ENCODE measurements around the gene RBM12. TPM values are rescaled to one million over a fixed set of nuclear protein-coding genes. Genes with fewer than 3 reads are reported as not detected.
"Not testable (repeated sequence)": the region's sequence is repeated elsewhere in the genome, so short reads cannot be mapped to it uniquely, and the experiment has no call there.

The RBM12 gene
- total and polyA plus RNA-seq, 2 experiments from 2014 or later, result 18.5 to 36.0 TPM

DNA sequence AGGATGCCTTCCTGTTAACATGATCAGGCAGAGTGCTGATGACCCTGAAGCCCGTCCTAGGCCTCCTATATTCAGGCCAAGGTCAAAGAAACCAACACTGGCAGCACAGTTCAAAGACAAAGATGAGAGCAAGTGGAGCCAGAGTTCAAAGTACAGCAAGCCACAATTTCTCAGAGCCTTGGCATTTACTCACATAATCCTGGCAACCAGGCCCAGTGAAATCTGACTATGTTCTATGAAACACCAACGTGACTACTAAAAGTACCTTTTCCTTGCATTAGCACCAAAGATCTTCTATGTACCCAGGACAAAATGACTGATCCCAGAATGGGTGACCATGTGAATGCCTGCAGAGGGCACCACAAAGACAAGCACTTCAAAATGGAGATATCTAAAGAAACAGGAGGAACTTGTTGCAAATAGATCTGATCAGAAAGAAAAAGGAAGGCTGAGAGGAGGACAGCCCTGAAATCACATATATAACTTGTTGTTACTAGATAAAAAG lies 30.6 kb upstream of the RBM12 start:
- WGBS, 2 experiments (ENCODE audit: low coverage in 1 of 2, low lambda C conversion rate in 2 of 2, missing lambda C conversion rate in 2 of 2), result 55 to 63% methylated on average over 2 of the region's 2 CpGs
- Histone ChIP-seq H3K9me2 (ENCODE audit: insufficient read depth) (no peaks in the 10 kb centered on the region), H3K27ac (no peak overlapping the region), H3K4me2 (ENCODE audit: unreplicated experiment) (no peak overlapping the region), H3K9me3 (ENCODE audit: low read depth) (no peaks in the 10 kb centered on the region), H3K4me3 (no peak overlapping the region), H2AFZ (no peak overlapping the region), H3K4me1 (ENCODE audit: insufficient read depth) (peaks cover 8% of the 10 kb centered on the region), H3K9ac (no peak overlapping the region), H3F3A (ENCODE audit: insufficient read depth) (peaks cover 9% of the 10 kb centered on the region), H3K27me3 (replicated peaks; ENCODE audit: insufficient read depth) (no peaks in the 10 kb centered on the region), H4K20me1 (ENCODE audit: insufficient read depth) (no peaks in the 10 kb centered on the region), H3K79me2 (ENCODE audit: insufficient read depth) (peaks cover 38% of the 10 kb centered on the region), H3K36me3 (ENCODE audit: low read depth) (0 out of 2 replicates have a peak, but pooled peaks cover under 1% of the 10 kb centered on the region)
- in situ Hi-C loops (cut with MboI), result no loop called here
- DNase-seq, result no peak
- TF ChIP-seq EZH2 (IDR thresholded peaks at IDR 0.05; ENCODE audit: insufficient read depth, poor library complexity, severe bottlenecking), result no peak
- no peak for TF ChIP-seq EZH2phosphoT487 (IDR thresholded peaks at IDR 0.05; ENCODE audit: insufficient read depth, low read depth)

DNA sequence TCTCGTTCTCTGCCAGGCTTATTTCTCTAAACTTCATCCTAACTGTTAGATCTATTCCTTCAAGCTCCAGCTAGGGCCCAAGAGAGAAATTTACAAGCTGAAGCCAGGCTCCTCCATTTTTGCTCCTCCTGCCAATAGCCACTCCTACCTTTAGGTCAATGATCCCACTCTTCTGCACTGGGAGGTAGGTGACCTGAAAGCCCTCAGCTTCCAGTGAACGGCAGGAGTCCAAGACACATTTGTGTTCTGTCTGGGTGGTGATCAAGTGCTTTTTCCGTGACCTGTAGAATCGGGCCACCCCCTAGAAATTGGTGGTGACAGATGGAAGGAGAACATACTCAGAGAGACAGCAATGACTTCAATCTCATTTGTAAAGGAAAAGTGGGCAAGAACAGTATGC lies 25.6 kb upstream of the RBM12 start:
- no peak for DNase-seq
- Histone ChIP-seq H3K27ac (no peak overlapping the region), H3K9me2 (ENCODE audit: insufficient read depth) (no peaks in the 10 kb centered on the region), H4K20me1 (ENCODE audit: insufficient read depth) (no peaks in the 10 kb centered on the region), H3K4me2 (ENCODE audit: unreplicated experiment) (no peak overlapping the region), H3K36me3 (ENCODE audit: low read depth) (peaks cover 8% of the 10 kb centered on the region), H3K27me3 (replicated peaks; ENCODE audit: insufficient read depth) (no peaks in the 10 kb centered on the region), H2AFZ (no peak overlapping the region), H3K9me3 (ENCODE audit: low read depth) (no peaks in the 10 kb centered on the region), H3K9ac (no peak overlapping the region), H3K4me3 (no peak overlapping the region), H3K4me1 (ENCODE audit: insufficient read depth) (no peaks in the 10 kb centered on the region), H3F3A (ENCODE audit: insufficient read depth) (no peaks in the 10 kb centered on the region), H3K79me2 (ENCODE audit: insufficient read depth) (0 out of 2 replicates have a peak, but pooled peaks cover 4% of the 10 kb centered on the region)
- WGBS, 2 experiments (ENCODE audit: low coverage in 1 of 2, low lambda C conversion rate in 2 of 2, missing lambda C conversion rate in 2 of 2), result 71 to 77% methylated on average over 4 of the region's 4 CpGs
- in situ Hi-C loops (cut with MboI), result no loop called here
- TF ChIP-seq EZH2phosphoT487 (IDR thresholded peaks at IDR 0.05; ENCODE audit: insufficient read depth, low read depth) (no peak), EZH2 (IDR thresholded peaks at IDR 0.05; ENCODE audit: insufficient read depth, poor library complexity, severe bottlenecking) (no peak)

DNA sequence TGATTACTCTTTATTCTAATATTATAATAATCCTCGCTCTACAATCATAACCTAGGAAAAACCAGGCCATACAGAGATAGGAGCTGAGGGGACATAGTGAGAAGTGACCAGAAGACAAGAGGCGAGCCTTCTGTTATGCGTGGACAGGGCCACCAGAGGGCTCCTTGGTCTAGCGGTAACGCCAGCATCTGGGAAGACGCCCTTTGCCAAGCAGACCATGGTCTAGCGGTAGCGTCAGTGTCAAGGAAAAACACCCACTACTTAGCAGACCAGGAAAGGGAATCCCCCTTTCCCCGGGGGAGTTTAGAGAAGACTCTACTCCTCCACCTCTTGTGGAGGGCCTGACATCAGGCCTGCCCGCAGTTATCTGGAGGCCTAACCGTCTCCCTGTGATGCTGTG lies 22.2 kb upstream of the RBM12 start:
- H3K27ac ChIP-seq; H3K4me2 ChIP-seq (ENCODE audit: unreplicated experiment); H2AFZ ChIP-seq; H3K4me3 ChIP-seq; H3K9ac ChIP-seq; H4K20me1 ChIP-seq (ENCODE audit: insufficient read depth); H3K79me2 ChIP-seq (ENCODE audit: insufficient read depth); H3K4me1 ChIP-seq (ENCODE audit: insufficient read depth); H3K9me3 ChIP-seq (ENCODE audit: low read depth); in situ Hi-C loops (cut with MboI); H3K27me3 ChIP-seq (replicated peaks; ENCODE audit: insufficient read depth); H3K9me2 ChIP-seq (ENCODE audit: insufficient read depth); H3F3A ChIP-seq (ENCODE audit: insufficient read depth): not testable (repeated sequence)
- peaks cover 13% of the 10 kb centered on the region for H3K36me3 ChIP-seq (ENCODE audit: low read depth)
- DNase-seq, result peak; percentile 32
- WGBS, 2 experiments (ENCODE audit: low coverage in 1 of 2, low lambda C conversion rate in 2 of 2, missing lambda C conversion rate in 2 of 2), result 86 to 90% methylated on average over 10 to 11 of the region's 11 CpGs

DNA sequence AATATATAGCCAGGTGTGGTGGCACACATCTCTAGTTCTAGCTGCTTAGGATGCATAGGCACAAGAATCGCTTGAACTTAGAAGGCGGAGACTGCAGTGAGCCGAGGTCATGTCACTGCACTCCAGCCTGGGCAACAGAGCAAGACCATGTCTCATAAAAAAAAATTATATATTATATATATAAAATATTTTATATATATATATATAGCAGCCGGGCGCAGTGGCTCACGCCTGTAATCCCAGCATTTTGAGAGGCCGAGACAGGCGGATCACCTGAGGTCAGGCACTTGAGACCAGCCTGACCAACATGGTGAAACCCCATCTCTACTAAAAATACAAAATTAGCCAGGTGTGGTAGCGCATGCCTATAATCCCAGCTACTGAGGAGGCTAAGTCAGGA lies 20.7 kb upstream of the RBM12 start:
- H2AFZ ChIP-seq; H3K9me2 ChIP-seq (ENCODE audit: insufficient read depth); H3K4me2 ChIP-seq (ENCODE audit: unreplicated experiment); H3K4me1 ChIP-seq (ENCODE audit: insufficient read depth); H3K27ac ChIP-seq; H3F3A ChIP-seq (ENCODE audit: insufficient read depth); DNase-seq; H3K4me3 ChIP-seq; H3K9me3 ChIP-seq (ENCODE audit: low read depth); H3K27me3 ChIP-seq (replicated peaks; ENCODE audit: insufficient read depth); H3K79me2 ChIP-seq (ENCODE audit: insufficient read depth); H4K20me1 ChIP-seq (ENCODE audit: insufficient read depth); H3K9ac ChIP-seq; in situ Hi-C loops (cut with MboI): not testable (repeated sequence)
- peaks cover 14% of the 10 kb centered on the region for H3K36me3 ChIP-seq (ENCODE audit: low read depth)
- 91 to 94% methylated on average over 9 of the region's 9 CpGs for WGBS, 2 experiments (ENCODE audit: low coverage in 1 of 2, low lambda C conversion rate in 2 of 2, missing lambda C conversion rate in 2 of 2)

DNA sequence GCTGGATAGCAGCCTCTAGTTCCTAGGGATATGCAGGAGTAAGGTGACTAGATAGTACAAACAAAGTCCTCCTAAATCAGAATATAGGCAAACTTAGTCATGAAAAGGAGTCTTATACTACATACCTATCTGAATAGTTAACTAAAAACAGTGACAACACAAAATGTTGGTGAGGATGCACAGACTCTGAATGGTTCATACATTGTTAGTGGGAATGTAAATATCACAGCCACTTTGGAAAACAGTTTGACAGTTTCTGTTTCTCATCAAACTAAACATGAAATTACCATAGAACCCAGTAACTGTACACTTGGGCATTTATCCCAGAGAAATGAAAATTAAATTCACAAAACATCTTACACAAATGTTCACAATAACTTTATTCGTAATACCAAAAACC lies 17.3 kb upstream of the RBM12 start:
- no peak for DNase-seq
- no peak overlapping the region for H3K9ac ChIP-seq
- no peaks in the 10 kb centered on the region for H3K79me2 ChIP-seq (ENCODE audit: insufficient read depth)
- no peaks in the 10 kb centered on the region for H3K4me1 ChIP-seq (ENCODE audit: insufficient read depth)
- in situ Hi-C loops (cut with MboI), result no loop called here
- TF ChIP-seq EZH2phosphoT487 (IDR thresholded peaks at IDR 0.05; ENCODE audit: insufficient read depth, low read depth) (no peak), EZH2 (IDR thresholded peaks at IDR 0.05; ENCODE audit: insufficient read depth, poor library complexity, severe bottlenecking) (no peak)
- H2AFZ ChIP-seq, result no peak overlapping the region
- H3K9me2 ChIP-seq (ENCODE audit: insufficient read depth), result no peaks in the 10 kb centered on the region
- peaks cover 6% of the 10 kb centered on the region; the same call in 1 of the 2 replicates for H3K36me3 ChIP-seq (ENCODE audit: low read depth)
- H3K27ac ChIP-seq, result no peak overlapping the region
- no peaks in the 10 kb centered on the region for H3K9me3 ChIP-seq (ENCODE audit: low read depth)
- H3K4me3 ChIP-seq, result no peak overlapping the region
- H4K20me1 ChIP-seq (ENCODE audit: insufficient read depth), result no peaks in the 10 kb centered on the region
- 96% methylated on average over 1 of the region's 1 CpG for WGBS, 2 experiments (ENCODE audit: low coverage in 1 of 2, low lambda C conversion rate in 2 of 2, missing lambda C conversion rate in 2 of 2)
- no peaks in the 10 kb centered on the region for H3K27me3 ChIP-seq (replicated peaks; ENCODE audit: insufficient read depth)
- H3F3A ChIP-seq (ENCODE audit: insufficient read depth), result no peaks in the 10 kb centered on the region
- no peak overlapping the region for H3K4me2 ChIP-seq (ENCODE audit: unreplicated experiment)
